IMR-90 (cell line): ENCODE data around the gene PARD3. TPM values are rescaled to one million over a fixed set of nuclear protein-coding genes. Genes with fewer than 3 reads are reported as not detected.

Experiments used
- ATAC-seq: fragments of 200-7000 bp; cut with Tn5 transposase; 2 replicates; pipeline ENCODE4 v1.9.1; 2020; ENCODE audit warnings: low read depth, mild to moderate bottlenecking, moderate library complexity
- BruUV-seq: library from RNA; stranded (reverse); fragments of 400-500 nt; replicated peaks from 2 replicates; lab custom pipeline; 2021; lab: Mats Ljungman, UMichigan
- CTCF ChIA-PET: fragments of 300-600 bp; formaldehyde crosslinking; extraction: SDS; loops from one replicate; lab custom pipeline; 2021; ENCODE audit warnings: antibody characterized with exemption; lab: Yijun Ruan, JAX
- POLR2A ChIA-PET: fragments of 300-600 bp; sonication (Branson Sonifier 250); formaldehyde crosslinking; loops from one replicate; lab custom pipeline; 2022; ENCODE audit warnings: antibody characterized with exemption; ENCODE audit not compliant: unreplicated experiment; lab: Charles Lee
- DNase-seq: peaks from one replicate; pipeline ENCODE4 v3.0.0; 2013
- H2AFZ ChIP-seq: replicated peaks from 2 replicates; pipeline ENCODE3; 2013; ENCODE audit warnings: low read length, mild to moderate bottlenecking; ENCODE audit not compliant: poor library complexity
- H2AK5ac ChIP-seq: 2 replicates; pipeline ENCODE4 v1.6.1; 2013; ENCODE audit warnings: low read depth, low read length, inconsistent platforms
- H2AK9ac ChIP-seq: replicated peaks from 2 replicates; pipeline ENCODE3; 2013; ENCODE audit warnings: mild to moderate bottlenecking, low read depth, low read length, moderate library complexity; ENCODE audit not compliant: poor library complexity
- H2BK120ac ChIP-seq: 2 replicates; pipeline ENCODE4 v1.6.1; 2013; ENCODE audit warnings: low read depth, low read length, inconsistent platforms
- H2BK15ac ChIP-seq: 3 replicates; pipeline ENCODE4 v1.6.1; 2013; ENCODE audit warnings: low read depth, low read length, inconsistent platforms
- H2BK20ac ChIP-seq: 2 replicates; pipeline ENCODE4 v1.6.1; 2013; ENCODE audit warnings: low read depth, mild to moderate bottlenecking, inconsistent platforms, low read length, moderate library complexity
- H2BK5ac ChIP-seq: 2 replicates; pipeline ENCODE4 v1.6.1; 2013; ENCODE audit warnings: mild to moderate bottlenecking, low read depth, low read length, inconsistent platforms; ENCODE audit not compliant: poor library complexity, severe bottlenecking
- H3K14ac ChIP-seq: replicated peaks from 2 replicates; pipeline ENCODE4 v1.6.1; 2013; ENCODE audit warnings: low read depth, low read length, inconsistent platforms
- H3K18ac ChIP-seq: 2 replicates; pipeline ENCODE4 v1.6.1; 2013; ENCODE audit warnings: low read depth, low read length, control low read depth
- H3K23ac ChIP-seq: 2 replicates; pipeline ENCODE4 v1.6.1; 2013; ENCODE audit warnings: low read depth, low read length, inconsistent platforms
- H3K27ac ChIP-seq: 2 replicates; pipeline ENCODE4 v1.5.1; 2013; ENCODE audit warnings: mild to moderate bottlenecking, control low read depth, low read length; ENCODE audit not compliant: insufficient read depth
- H3K27me3 ChIP-seq: 2 replicates; pipeline ENCODE4 v1.6.1; 2013; ENCODE audit warnings: low read length; ENCODE audit not compliant: control insufficient read depth, insufficient read depth
- H3K36me3 ChIP-seq: 2 replicates; pipeline ENCODE4 v1.6.1; 2013; ENCODE audit warnings: low read length, mixed read lengths; ENCODE audit not compliant: control insufficient read depth, insufficient read depth
- H3K4ac ChIP-seq: 2 replicates; pipeline ENCODE4 v1.6.1; 2013; ENCODE audit warnings: low read depth, low read length, inconsistent platforms
- H3K4me1 ChIP-seq: 2 replicates; pipeline ENCODE4 v1.6.1; 2013; ENCODE audit warnings: low read length, mixed read lengths; ENCODE audit not compliant: control insufficient read depth, insufficient read depth
- H3K4me2 ChIP-seq: 2 replicates; pipeline ENCODE4 v1.6.1; 2013; ENCODE audit warnings: low read depth, mild to moderate bottlenecking, control low read depth, low read length, moderate library complexity
- H3K4me3 ChIP-seq: 2 replicates; pipeline ENCODE4 v1.5.1; 2013; ENCODE audit warnings: low read depth, mild to moderate bottlenecking, control low read depth, low read length, moderate library complexity; ENCODE audit not compliant: insufficient read depth
- H3K56ac ChIP-seq: 2 replicates; pipeline ENCODE4 v1.6.1; 2013; ENCODE audit warnings: low read length, inconsistent platforms; ENCODE audit not compliant: insufficient read depth; ENCODE audit errors: extremely low read depth
- H3K79me1 ChIP-seq, 2 experiments: 2 replicates each; pipeline ENCODE4 v1.6.1; 2013; ENCODE audit warnings: low read length in 2 of 2, inconsistent platforms in 1 of 2, low read depth in 1 of 2
- H3K9ac ChIP-seq: 2 replicates; pipeline ENCODE4 v1.6.1; 2013; ENCODE audit warnings: low read depth, low read length, control low read depth
- H3K9me1 ChIP-seq: 2 replicates; pipeline ENCODE4 v1.6.1; 2013; ENCODE audit warnings: low read length, inconsistent platforms; ENCODE audit not compliant: insufficient read depth
- H3K9me3 ChIP-seq: 2 replicates; pipeline ENCODE4 v1.6.1; 2013; ENCODE audit warnings: low read length; ENCODE audit not compliant: control insufficient read depth, insufficient read depth
- H4K20me1 ChIP-seq: 2 replicates; pipeline ENCODE4 v1.6.1; 2013; ENCODE audit warnings: low read length, inconsistent platforms; ENCODE audit not compliant: insufficient read depth
- H4K5ac ChIP-seq: 2 replicates; pipeline ENCODE4 v1.6.1; 2013; ENCODE audit warnings: mild to moderate bottlenecking, low read depth, low read length, control low read depth
- H4K8ac ChIP-seq, 2 experiments: 2 replicates each; pipeline ENCODE4 v1.6.1; 2013; ENCODE audit warnings: low read depth in 2 of 2, low read length in 2 of 2, control low read depth in 1 of 2, inconsistent platforms in 1 of 2
- H4K91ac ChIP-seq: 2 replicates; pipeline ENCODE4 v1.6.1; 2013; ENCODE audit warnings: low read depth, low read length, inconsistent platforms; ENCODE audit not compliant: insufficient read depth
- CEBPB ChIP-seq: IDR thresholded peaks from 2 replicates; pipeline ENCODE4 v1.6.1; 2012; ENCODE audit warnings: low read depth, low read length, improper control_type of control experiment
- CTCF ChIP-seq: conservative IDR thresholded peaks from 2 replicates; pipeline ENCODE4 v1.5.1; 2012; ENCODE audit warnings: mild to moderate bottlenecking, low read depth, low read length, improper control_type of control experiment
- MAZ ChIP-seq: IDR thresholded peaks from 2 replicates; pipeline ENCODE4 v1.6.1; 2012; ENCODE audit warnings: low read depth, mild to moderate bottlenecking, low read length, improper control_type of control experiment, moderate library complexity, borderline replicate concordance
- MXI1 ChIP-seq: IDR thresholded peaks from 2 replicates; pipeline ENCODE4 v1.6.1; 2012; ENCODE audit warnings: low read depth, mild to moderate bottlenecking, low read length, moderate library complexity, borderline replicate concordance
- WGBS, 2 experiments: methylation state at CpG; one replicate each; pipeline versions ENCODE4 v1.1.5 to v1.1.7; 2013; ENCODE audit warnings: missing lambda C conversion rate in 2 of 2; ENCODE audit not compliant: insufficient read length in 1 of 2; ENCODE audit errors: extremely low coverage in 2 of 2; 5-methylcytosine and 5-hydroxymethylcytosine counted together
- dilution Hi-C: fragments of 300-500 bp; cut with HindIII; formaldehyde crosslinking; loops from one replicate; pipeline ENCODE4 v1.14.3; 2018; ENCODE audit warnings: low sequenced_read_pairs; ENCODE audit not compliant: unreplicated experiment
- in situ Hi-C: fragments of 300-500 bp; cut with MboI; formaldehyde crosslinking; loops from 3 replicates; pipeline ENCODE4 v1.14.3; 2019; ENCODE audit warnings: low sequenced_read_pairs, inconsistent platforms, mixed read lengths
- intact Hi-C: fragments of 100-400 bp; cut with micrococcal nuclease; formaldehyde crosslinking; loops from 2 replicates; pipeline ENCODE4 v1.10.0; 2022
- polyA plus RNA-seq, 3 experiments: library from polyadenylated mRNA; depleted of rRNA; stranded (reverse); fragments of >200 nt; gene quantifications; 2 replicates each; pipeline ENCODE4 v1.2.3, GENCODE V29; 2012; ENCODE audit warnings: low replicate concordance in 1 of 3
- total RNA-seq: library from RNA; depleted of rRNA; stranded (reverse); fragments of >200 nt; gene quantifications from 2 replicates; pipeline ENCODE4 v1.2.3, GENCODE V29; 2012
- TF ChIP-seq, protein P1 (sequence below): fragments of 150-350 bp; IDR thresholded peaks from 2 replicates; pipeline ENCODE4 v1.6.1; 2016; ENCODE audit warnings: low read depth, mild to moderate bottlenecking, low read length, moderate library complexity, borderline replicate concordance

PARD3 gene
- total and polyA plus RNA-seq, 2 of the 4 experiments (the other 2 are of a cell fraction) = 14.6 to 37.5 TPM

GRCh38 chr10:34370126-34370525, 445.0 kb downstream of the PARD3 start:
- DNase-seq = no peak
- Histone ChIP-seq H3K9me3 (no peaks in the 10 kb centered on the region), H2AK5ac (no peak overlapping the region), H2BK20ac (no peak overlapping the region), H2AK9ac (no peak overlapping the region), H3K14ac (no peak overlapping the region), H3K27ac (no peak overlapping the region), H4K8ac (no peak overlapping the region), H3K9ac (no peak overlapping the region), H3K23ac (no peak overlapping the region), H3K56ac (no peak overlapping the region), H3K27me3 (no peaks in the 10 kb centered on the region), H2BK15ac (no peak overlapping the region), H4K91ac (no peak overlapping the region), H3K4me3 (no peak overlapping the region), H3K18ac (no peak overlapping the region), H3K4me2 (no peak overlapping the region), H2BK5ac (no peak overlapping the region), H3K9me1 (no peaks in the 10 kb centered on the region), H3K4ac (no peak overlapping the region), H2BK120ac (no peak overlapping the region), H4K5ac (no peak overlapping the region), H2AFZ (no peak overlapping the region), H3K79me1 (no peaks in the 10 kb centered on the region), H4K20me1 (no peaks in the 10 kb centered on the region), H3K36me3 (0 out of 2 replicates have a peak, but pooled peaks cover 3% of the 10 kb centered on the region), H3K4me1 (no peaks in the 10 kb centered on the region)
- TF ChIP-seq MAZ (no peak), CEBPB (no peak), CTCF (no peak), MXI1 (no peak)
- TF ChIP-seq, protein P1, sequence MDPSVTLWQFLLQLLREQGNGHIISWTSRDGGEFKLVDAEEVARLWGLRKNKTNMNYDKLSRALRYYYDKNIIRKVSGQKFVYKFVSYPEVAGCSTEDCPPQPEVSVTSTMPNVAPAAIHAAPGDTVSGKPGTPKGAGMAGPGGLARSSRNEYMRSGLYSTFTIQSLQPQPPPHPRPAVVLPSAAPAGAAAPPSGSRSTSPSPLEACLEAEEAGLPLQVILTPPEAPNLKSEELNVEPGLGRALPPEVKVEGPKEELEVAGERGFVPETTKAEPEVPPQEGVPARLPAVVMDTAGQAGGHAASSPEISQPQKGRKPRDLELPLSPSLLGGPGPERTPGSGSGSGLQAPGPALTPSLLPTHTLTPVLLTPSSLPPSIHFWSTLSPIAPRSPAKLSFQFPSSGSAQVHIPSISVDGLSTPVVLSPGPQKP = no peak
- ChIA-PET POLR2A (no interaction called here), CTCF (no interaction called here)
- WGBS, 2 experiments = no CpG with 5 or more reads among the region's 5 CpGs
- ATAC-seq = no peak
- in situ Hi-C loops (no loop called here), intact Hi-C loops (loop anchor here (10.0 kb wide), 1 partner anchor 255 kb away; no protein-coding TSS in a partner anchor), dilution Hi-C loops (no loop called here)
- BruUV-seq = no TSS peak
